A549 (cell line): Measurements from ENCODE around the gene OR8G1. TPM values are rescaled to one million over a fixed set of nuclear protein-coding genes. Genes with fewer than 3 reads are reported as not detected.

Experiments
- ATAC-seq, 2 experiments: fragments of 200-7000 bp in 1 of 2; fragments of >200 bp in 1 of 2; cut with Nextera tagmentation in 1 of 2; cut with Tn5 transposase in 1 of 2; 3 replicates each; pipeline versions ENCODE4 v1.8.0 to v1.9.1; 2018 to 2020; ENCODE audit warnings: mild to moderate bottlenecking in 1 of 2, moderate library complexity in 1 of 2
- CTCF ChIA-PET: fragments of 300-600 bp; sonication (Branson Sonifier 250); formaldehyde crosslinking; extraction: SDS; loops from one replicate; lab custom pipeline; 2021; ENCODE audit warnings: antibody characterized with exemption, inconsistent platforms; lab: Yijun Ruan, JAX
- POLR2A ChIA-PET: fragments of 350-600 bp; formaldehyde crosslinking; extraction: SDS; loops from one replicate; lab custom pipeline; 2021; ENCODE audit warnings: antibody characterized with exemption, inconsistent platforms; lab: Yijun Ruan, JAX
- DNase-seq, 2 experiments: peaks; one replicate each; pipeline versions ENCODE4 v3.0.0 to v3.0.0-alpha.2; 2011 to 2016; ENCODE audit warnings: low read depth in 1 of 2, low spot score in 1 of 2
- FAIRE-seq: peaks from 2 replicates; lab custom pipeline; 2011; peaks lifted over from hg19 to GRCh38; lab: Jason Lieb, UNC
- H3K27ac ChIP-seq, 2 experiments: fragments of >200 bp; sonication (Bioruptor Twin); formaldehyde crosslinking; 3 replicates each; pipeline ENCODE4 v1.5.1; 2016 to 2017
- H3K4me1 ChIP-seq: fragments of >200 bp; sonication (Bioruptor Twin); formaldehyde crosslinking; 3 replicates; pipeline ENCODE4 v1.6.1; 2016
- H3K4me2 ChIP-seq: fragments of >200 bp; sonication (Bioruptor Twin); formaldehyde crosslinking; 3 replicates; pipeline ENCODE4 v1.6.1; 2016
- H3K4me3 ChIP-seq: fragments of >200 bp; sonication (Bioruptor Twin); formaldehyde crosslinking; 3 replicates; pipeline ENCODE4 v1.5.1; 2016
- H3K9me3 ChIP-seq: fragments of >200 bp; sonication (Bioruptor Twin); formaldehyde crosslinking; 3 replicates; pipeline ENCODE4 v1.6.1; 2016
- CBX8 ChIP-seq: fragments of 200-600 bp; sonication (generic); IDR thresholded peaks from 2 replicates; pipeline ENCODE4 v1.6.1; 2016
- CHD2 ChIP-seq: fragments of 150-350 bp; IDR thresholded peaks from 2 replicates; pipeline ENCODE4 v1.6.1; 2014; ENCODE audit warnings: low read length; ENCODE audit not compliant: partially characterized antibody
- FOSB ChIP-seq: fragments of 250-450 bp; sonication (Bioruptor Pico); IDR thresholded peaks from 2 replicates; pipeline ENCODE4 v1.5.0; 2020; ENCODE audit warnings: mild to moderate bottlenecking, moderate library complexity
- FOXS1 ChIP-seq: fragments of 250-450 bp; sonication (Bioruptor Pico); IDR thresholded peaks from 2 replicates; pipeline ENCODE4 v1.5.0; 2020; ENCODE audit warnings: mild to moderate bottlenecking, moderate library complexity
- HDAC2 ChIP-seq: fragments of 200-600 bp; sonication (generic); IDR thresholded peaks from 2 replicates; pipeline ENCODE4 v1.6.1; 2016
- HEYL ChIP-seq: fragments of 250-450 bp; sonication (Bioruptor Pico); IDR thresholded peaks from 2 replicates; pipeline ENCODE4 v1.8.0; 2021; ENCODE audit warnings: mild to moderate bottlenecking, moderate library complexity
- HOXA7 ChIP-seq: fragments of 250-450 bp; sonication (Bioruptor Pico); IDR thresholded peaks from 2 replicates; pipeline ENCODE4 v1.5.0; 2020; ENCODE audit warnings: mild to moderate bottlenecking, moderate library complexity
- HOXB13 ChIP-seq: fragments of 250-450 bp; sonication (Bioruptor Pico); IDR thresholded peaks from 2 replicates; pipeline ENCODE4 v1.5.0; 2020; ENCODE audit warnings: low read depth, mild to moderate bottlenecking, moderate library complexity
- KDM1A ChIP-seq: fragments of 200-600 bp; sonication (generic); IDR thresholded peaks from 2 replicates; pipeline ENCODE4 v1.6.1; 2016; ENCODE audit warnings: low read depth, mild to moderate bottlenecking
- MAFK ChIP-seq: fragments of 450-650 bp; IDR thresholded peaks from 2 replicates; pipeline ENCODE4 v1.6.1; 2014; ENCODE audit not compliant: partially characterized antibody
- POLR2A ChIP-seq: IDR thresholded peaks from 2 replicates; pipeline ENCODE4 v1.6.1; 2012; ENCODE audit warnings: mild to moderate bottlenecking, low read length
- RAD21 ChIP-seq, 2 experiments: fragments of >200 bp in 1 of 2; sonication (Bioruptor Twin) in 1 of 2; formaldehyde crosslinking in 1 of 2; IDR thresholded peaks in 1 of 2; conservative IDR thresholded peaks in 1 of 2; 2 replicates in 1 of 2; 3 replicates in 1 of 2; pipeline ENCODE4 v1.6.1; 2012 to 2018; ENCODE audit warnings: inconsistent platforms in 1 of 2
- RFX5 ChIP-seq: fragments of 450-650 bp; IDR thresholded peaks from 2 replicates; pipeline ENCODE4 v1.7.1; 2014; ENCODE audit warnings: antibody characterized with exemption, mild to moderate bottlenecking, moderate library complexity
- SREBF2 ChIP-seq: fragments of 450-650 bp; IDR thresholded peaks from 2 replicates; pipeline ENCODE4 v1.6.1; 2014; ENCODE audit warnings: mild to moderate bottlenecking, moderate library complexity
- TFCP2L1 ChIP-seq: fragments of 250-450 bp; sonication (Bioruptor Pico); IDR thresholded peaks from 2 replicates; pipeline ENCODE4 v1.5.0; 2021; ENCODE audit warnings: mild to moderate bottlenecking
- ZC3H11A ChIP-seq: fragments of 450-650 bp; IDR thresholded peaks from 2 replicates; pipeline ENCODE4 v1.6.1; 2014; ENCODE audit warnings: antibody characterized with exemption, mild to moderate bottlenecking
- ZFP36 ChIP-seq: fragments of 450-650 bp; IDR thresholded peaks from 2 replicates; pipeline ENCODE4 v1.6.1; 2014; ENCODE audit warnings: borderline replicate concordance; ENCODE audit not compliant: partially characterized antibody
- WGBS: methylation state at CpG from one replicate; pipeline ENCODE4 v1.1.6; 2017; ENCODE audit errors: missing lambda C conversion rate; 5-methylcytosine and 5-hydroxymethylcytosine counted together
- polyA plus RNA-seq, 4 experiments: library from polyadenylated mRNA; depleted of rRNA in 3 of 4; stranded (reverse); fragments of >200 nt; fragmentation: RNase III in 1 of 4; extraction: RNeasy Plus Mini Kit Qiagen cat#74134 plus additional on column Dnase treatment in 1 of 4; gene quantifications; 2 replicates in 3 of 4; 3 replicates in 1 of 4; pipeline ENCODE4 v1.2.3, GENCODE V29; 2011 to 2017
- TF ChIP-seq, protein P1 (sequence below): fragments of 250-450 bp; sonication (Bioruptor Pico); IDR thresholded peaks from 2 replicates; pipeline ENCODE4 v1.5.0; 2020; ENCODE audit warnings: low read depth, mild to moderate bottlenecking, moderate library complexity
- TF ChIP-seq, protein P2 (sequence below): fragments of >200 bp; sonication (Bioruptor Twin); formaldehyde crosslinking; IDR thresholded peaks from 3 replicates; pipeline ENCODE4 v1.5.1; 2016
- TF ChIP-seq, protein P3 (sequence below): fragments of >200 bp; sonication (Bioruptor Twin); formaldehyde crosslinking; IDR thresholded peaks from 2 replicates; pipeline ENCODE4 v1.6.1; 2016
- TF ChIP-seq, protein P4 (sequence below): fragments of 200-600 bp; sonication (generic); IDR thresholded peaks from 2 replicates; pipeline ENCODE4 v1.6.1; 2016; ENCODE audit warnings: antibody characterized with exemption, mild to moderate bottlenecking, moderate library complexity
- TF ChIP-seq, protein P5 (sequence below): fragments of >200 bp; sonication (Bioruptor Twin); formaldehyde crosslinking; IDR thresholded peaks from 3 replicates; pipeline ENCODE4 v1.6.1; 2016
- TF ChIP-seq, protein P6 (sequence below): IDR thresholded peaks from 2 replicates; pipeline ENCODE4 v1.6.1; 2012

OR8G1 gene
- polyA plus RNA-seq, 2 of the 4 experiments (the other 2 are of a cell fraction) = not detected

DNA sequence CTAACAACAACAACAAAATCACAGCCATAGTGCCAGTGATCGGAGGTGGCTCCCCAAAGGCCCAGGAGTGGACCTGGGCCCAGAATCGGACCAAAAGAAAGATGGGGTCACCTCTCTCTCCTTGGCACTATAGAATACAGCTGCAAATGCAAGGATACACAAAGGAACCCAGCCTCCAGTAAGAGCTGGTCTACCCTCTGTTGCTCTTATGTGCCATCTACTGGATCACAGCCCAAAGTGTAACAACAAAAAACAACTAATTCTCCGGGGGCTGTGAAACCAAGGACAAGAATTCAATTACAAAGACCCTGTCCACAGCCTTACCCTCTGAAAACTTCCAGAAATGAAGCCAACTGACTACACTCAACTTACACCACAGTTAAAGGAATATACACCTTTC lies 36.9 kb downstream of the OR8G1 start:
- Histone ChIP-seq H3K4me2 (no peak overlapping the region), H3K4me1 (no peaks in the 10 kb centered on the region), H3K9me3 (no peaks in the 10 kb centered on the region), H3K4me3 (no peak overlapping the region), H3K27ac (no peak overlapping the region)
- ATAC-seq (no peak), FAIRE-seq (no peak), DNase-seq (no peak)
- TF ChIP-seq, protein P1, sequence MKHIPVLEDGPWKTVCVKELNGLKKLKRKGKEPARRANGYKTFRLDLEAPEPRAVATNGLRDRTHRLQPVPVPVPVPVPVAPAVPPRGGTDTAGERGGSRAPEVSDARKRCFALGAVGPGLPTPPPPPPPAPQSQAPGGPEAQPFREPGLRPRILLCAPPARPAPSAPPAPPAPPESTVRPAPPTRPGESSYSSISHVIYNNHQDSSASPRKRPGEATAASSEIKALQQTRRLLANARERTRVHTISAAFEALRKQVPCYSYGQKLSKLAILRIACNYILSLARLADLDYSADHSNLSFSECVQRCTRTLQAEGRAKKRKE (CRISPR knock-in tag) = no peak
- TF ChIP-seq, protein P2, sequence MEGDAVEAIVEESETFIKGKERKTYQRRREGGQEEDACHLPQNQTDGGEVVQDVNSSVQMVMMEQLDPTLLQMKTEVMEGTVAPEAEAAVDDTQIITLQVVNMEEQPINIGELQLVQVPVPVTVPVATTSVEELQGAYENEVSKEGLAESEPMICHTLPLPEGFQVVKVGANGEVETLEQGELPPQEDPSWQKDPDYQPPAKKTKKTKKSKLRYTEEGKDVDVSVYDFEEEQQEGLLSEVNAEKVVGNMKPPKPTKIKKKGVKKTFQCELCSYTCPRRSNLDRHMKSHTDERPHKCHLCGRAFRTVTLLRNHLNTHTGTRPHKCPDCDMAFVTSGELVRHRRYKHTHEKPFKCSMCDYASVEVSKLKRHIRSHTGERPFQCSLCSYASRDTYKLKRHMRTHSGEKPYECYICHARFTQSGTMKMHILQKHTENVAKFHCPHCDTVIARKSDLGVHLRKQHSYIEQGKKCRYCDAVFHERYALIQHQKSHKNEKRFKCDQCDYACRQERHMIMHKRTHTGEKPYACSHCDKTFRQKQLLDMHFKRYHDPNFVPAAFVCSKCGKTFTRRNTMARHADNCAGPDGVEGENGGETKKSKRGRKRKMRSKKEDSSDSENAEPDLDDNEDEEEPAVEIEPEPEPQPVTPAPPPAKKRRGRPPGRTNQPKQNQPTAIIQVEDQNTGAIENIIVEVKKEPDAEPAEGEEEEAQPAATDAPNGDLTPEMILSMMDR = no peak
- TF ChIP-seq SREBF2 (no peak), KDM1A (no peak), HOXB13 (no peak), ZFP36 (no peak), TFCP2L1 (CRISPR knock-in tag) (no peak), ZC3H11A (no peak), POLR2A (no peak), HDAC2 (no peak), HEYL (no peak), RFX5 (no peak), RAD21 (conservative IDR thresholded peaks at IDR 0.05 in 1 of 2, IDR thresholded peaks at IDR 0.05 in 1 of 2) (no peak), MAFK (no peak), CBX8 (no peak)
- TF ChIP-seq, protein P3, sequence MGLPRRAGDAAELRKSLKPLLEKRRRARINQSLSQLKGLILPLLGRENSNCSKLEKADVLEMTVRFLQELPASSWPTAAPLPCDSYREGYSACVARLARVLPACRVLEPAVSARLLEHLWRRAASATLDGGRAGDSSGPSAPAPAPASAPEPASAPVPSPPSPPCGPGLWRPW = no peak
- ChIA-PET POLR2A (no interaction called here), CTCF (interaction anchor here (1.4 kb wide), 1 partner anchor 206 kb away, joined by 4 read pairs; no protein-coding TSS in a partner anchor)
- WGBS = 9% methylated on average over 1 of the region's 3 CpGs

DNA sequence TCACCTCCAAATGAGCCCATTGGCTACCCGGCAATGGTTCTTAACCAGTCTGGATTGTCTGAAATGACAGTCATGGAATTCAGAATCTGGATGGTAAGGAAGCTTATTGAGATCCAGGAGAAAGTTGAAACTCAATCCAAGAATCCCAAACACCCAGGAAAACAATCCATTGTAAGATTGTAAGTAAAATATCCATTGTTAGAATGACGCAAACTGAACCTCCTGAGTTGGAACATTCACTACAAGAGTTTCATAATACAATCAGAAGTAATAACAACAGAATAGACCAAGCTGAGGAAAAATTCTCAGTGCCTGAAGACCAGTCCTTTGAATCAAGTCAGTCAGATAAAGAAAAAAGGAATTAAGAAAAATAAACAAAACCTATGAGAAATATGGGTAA lies 37.4 kb downstream of the OR8G1 start:
- Histone ChIP-seq H3K4me3 (no peak overlapping the region), H3K27ac (no peak overlapping the region), H3K4me1 (no peaks in the 10 kb centered on the region), H3K9me3 (no peaks in the 10 kb centered on the region), H3K4me2 (no peak overlapping the region)
- CTCF ChIA-PET = interaction anchor here (1.4 kb wide), 1 partner anchor 206 kb away, joined by 4 read pairs; no protein-coding TSS in a partner anchor
- no peak for FAIRE-seq
- no peak for ATAC-seq
- WGBS = 40% methylated on average over 2 of the region's 2 CpGs
- no peak for DNase-seq
- POLR2A ChIA-PET = no interaction called here
- TF ChIP-seq, protein P4, sequence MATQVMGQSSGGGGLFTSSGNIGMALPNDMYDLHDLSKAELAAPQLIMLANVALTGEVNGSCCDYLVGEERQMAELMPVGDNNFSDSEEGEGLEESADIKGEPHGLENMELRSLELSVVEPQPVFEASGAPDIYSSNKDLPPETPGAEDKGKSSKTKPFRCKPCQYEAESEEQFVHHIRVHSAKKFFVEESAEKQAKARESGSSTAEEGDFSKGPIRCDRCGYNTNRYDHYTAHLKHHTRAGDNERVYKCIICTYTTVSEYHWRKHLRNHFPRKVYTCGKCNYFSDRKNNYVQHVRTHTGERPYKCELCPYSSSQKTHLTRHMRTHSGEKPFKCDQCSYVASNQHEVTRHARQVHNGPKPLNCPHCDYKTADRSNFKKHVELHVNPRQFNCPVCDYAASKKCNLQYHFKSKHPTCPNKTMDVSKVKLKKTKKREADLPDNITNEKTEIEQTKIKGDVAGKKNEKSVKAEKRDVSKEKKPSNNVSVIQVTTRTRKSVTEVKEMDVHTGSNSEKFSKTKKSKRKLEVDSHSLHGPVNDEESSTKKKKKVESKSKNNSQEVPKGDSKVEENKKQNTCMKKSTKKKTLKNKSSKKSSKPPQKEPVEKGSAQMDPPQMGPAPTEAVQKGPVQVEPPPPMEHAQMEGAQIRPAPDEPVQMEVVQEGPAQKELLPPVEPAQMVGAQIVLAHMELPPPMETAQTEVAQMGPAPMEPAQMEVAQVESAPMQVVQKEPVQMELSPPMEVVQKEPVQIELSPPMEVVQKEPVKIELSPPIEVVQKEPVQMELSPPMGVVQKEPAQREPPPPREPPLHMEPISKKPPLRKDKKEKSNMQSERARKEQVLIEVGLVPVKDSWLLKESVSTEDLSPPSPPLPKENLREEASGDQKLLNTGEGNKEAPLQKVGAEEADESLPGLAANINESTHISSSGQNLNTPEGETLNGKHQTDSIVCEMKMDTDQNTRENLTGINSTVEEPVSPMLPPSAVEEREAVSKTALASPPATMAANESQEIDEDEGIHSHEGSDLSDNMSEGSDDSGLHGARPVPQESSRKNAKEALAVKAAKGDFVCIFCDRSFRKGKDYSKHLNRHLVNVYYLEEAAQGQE = no peak
- TF ChIP-seq HEYL (no peak), ZC3H11A (no peak), FOSB (CRISPR knock-in tag) (no peak), HDAC2 (no peak), MAFK (no peak), CHD2 (no peak), FOXS1 (no peak), POLR2A (no peak), HOXA7 (no peak)
- TF ChIP-seq, protein P5, sequence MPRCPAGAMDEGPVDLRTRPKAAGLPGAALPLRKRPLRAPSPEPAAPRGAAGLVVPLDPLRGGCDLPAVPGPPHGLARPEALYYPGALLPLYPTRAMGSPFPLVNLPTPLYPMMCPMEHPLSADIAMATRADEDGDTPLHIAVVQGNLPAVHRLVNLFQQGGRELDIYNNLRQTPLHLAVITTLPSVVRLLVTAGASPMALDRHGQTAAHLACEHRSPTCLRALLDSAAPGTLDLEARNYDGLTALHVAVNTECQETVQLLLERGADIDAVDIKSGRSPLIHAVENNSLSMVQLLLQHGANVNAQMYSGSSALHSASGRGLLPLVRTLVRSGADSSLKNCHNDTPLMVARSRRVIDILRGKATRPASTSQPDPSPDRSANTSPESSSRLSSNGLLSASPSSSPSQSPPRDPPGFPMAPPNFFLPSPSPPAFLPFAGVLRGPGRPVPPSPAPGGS = no peak
- TF ChIP-seq, protein P6, sequence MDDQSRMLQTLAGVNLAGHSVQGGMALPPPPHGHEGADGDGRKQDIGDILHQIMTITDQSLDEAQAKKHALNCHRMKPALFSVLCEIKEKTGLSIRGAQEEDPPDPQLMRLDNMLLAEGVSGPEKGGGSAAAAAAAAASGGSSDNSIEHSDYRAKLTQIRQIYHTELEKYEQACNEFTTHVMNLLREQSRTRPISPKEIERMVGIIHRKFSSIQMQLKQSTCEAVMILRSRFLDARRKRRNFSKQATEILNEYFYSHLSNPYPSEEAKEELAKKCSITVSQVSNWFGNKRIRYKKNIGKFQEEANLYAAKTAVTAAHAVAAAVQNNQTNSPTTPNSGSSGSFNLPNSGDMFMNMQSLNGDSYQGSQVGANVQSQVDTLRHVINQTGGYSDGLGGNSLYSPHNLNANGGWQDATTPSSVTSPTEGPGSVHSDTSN = no peak
